HG03432 (cell line): Measurements from ENCODE around the gene GALNS.
"Not testable (repeated sequence)": the region's sequence is repeated elsewhere in the genome, so short reads cannot be mapped to it uniquely, and the experiment has no call there.

Experiments used
- ATAC-seq: cut with Tn5 transposase; IDR thresholded peaks from one replicate; pipeline ENCODE4 v1.9.1; 2021; ENCODE audit warnings: mild to moderate bottlenecking, moderate library complexity; ENCODE audit not compliant: unreplicated experiment

GALNS gene, protein sequence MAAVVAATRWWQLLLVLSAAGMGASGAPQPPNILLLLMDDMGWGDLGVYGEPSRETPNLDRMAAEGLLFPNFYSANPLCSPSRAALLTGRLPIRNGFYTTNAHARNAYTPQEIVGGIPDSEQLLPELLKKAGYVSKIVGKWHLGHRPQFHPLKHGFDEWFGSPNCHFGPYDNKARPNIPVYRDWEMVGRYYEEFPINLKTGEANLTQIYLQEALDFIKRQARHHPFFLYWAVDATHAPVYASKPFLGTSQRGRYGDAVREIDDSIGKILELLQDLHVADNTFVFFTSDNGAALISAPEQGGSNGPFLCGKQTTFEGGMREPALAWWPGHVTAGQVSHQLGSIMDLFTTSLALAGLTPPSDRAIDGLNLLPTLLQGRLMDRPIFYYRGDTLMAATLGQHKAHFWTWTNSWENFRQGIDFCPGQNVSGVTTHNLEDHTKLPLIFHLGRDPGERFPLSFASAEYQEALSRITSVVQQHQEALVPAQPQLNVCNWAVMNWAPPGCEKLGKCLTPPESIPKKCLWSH

DNA sequence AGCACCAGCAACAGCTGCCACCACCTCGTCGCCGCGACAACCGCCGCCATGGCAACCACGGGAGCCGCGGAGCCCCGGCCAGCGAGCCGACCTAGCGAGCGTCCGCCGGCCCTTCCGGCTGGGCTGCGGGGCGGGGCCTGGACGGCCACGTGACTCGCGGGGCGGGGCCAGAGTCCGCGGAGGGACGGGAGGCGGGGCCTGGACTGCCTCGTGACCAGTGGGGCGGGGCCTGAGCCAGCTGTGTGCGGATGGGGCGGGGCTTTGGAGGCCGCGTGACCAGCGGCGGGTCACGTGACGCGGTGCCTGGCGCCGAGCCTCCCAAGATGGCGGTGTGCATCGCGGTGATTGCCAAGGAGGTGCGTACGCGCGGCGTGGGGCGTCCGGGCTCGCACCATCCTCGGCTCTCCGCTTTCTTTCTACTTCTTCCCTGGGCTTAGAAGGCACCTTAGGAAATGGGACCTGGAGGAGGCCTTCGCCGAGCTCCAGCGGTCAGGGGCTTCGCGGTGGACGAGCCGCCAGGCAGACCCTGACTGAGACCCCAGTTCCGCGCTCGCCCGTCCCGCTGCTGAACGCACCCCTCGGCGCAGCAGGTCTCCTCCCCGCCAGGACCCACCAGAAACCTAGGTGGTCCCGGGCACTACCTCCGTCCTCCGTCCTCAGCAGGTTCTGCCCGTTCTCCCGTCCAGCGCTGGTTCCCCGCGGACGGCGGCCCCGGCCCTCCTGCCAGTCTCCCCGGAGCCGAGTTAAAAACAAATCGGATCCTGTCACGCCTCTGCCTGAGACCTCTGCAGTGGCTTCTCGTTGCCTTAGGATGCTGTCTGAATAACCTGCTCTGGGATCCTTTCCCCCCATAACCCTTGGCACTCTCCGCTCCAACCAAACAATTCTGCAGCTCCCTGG, at the start of gene GALNS, which contains the start of gene TRAPPC2L:
Gene GALNS, minus strand, starts transcription at position 120 of the 900 bp plus-strand sequence. Its CDS starts 70 bp downstream, at position 50.
Gene TRAPPC2L, plus strand, starts transcription at position 300 of the 900 bp plus-strand sequence. Its CDS starts 24 bp downstream, at position 324.
- ATAC-seq: peak; percentile 78

DNA sequence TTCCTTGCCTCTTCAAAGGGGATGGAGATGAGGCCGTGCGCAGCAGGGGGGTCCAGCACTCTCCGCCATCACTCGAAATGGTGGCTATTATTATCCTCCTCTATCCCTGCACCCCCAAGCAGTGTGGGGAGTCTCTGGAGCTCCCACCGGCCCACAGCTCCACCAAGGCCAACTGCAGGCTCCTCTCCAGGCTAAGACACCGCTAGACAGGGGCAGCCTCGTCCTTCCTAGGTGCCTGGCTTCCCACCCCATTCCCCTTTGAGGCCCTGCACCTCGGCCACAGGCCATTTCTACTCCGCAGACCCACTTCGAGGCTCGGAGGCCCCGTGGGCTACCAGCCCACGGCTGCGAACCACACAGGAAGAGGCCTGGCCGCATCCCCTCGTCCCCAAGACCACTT, 49.3 kb upstream of the GALNS start:
- no peak for ATAC-seq

DNA sequence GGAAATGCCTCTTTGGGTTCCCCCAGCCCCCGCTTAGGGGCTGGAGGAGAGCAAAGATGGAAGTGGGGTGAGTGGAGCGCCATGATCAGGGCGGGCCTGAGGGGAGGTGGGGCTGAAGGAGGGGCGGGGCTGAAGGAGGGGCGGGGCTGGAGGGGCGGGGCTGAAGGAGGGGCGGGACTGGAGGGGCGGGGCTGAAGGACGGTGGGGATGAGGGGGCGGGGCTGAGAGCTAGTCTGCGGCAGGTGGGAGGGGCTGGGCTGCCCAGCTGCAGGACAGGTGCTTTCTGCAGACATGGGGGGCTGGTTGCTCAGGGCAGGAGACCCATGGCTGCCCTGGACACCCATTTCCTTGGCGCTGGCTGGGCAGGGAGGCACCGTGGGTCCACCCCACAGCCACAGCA, 48.8 kb upstream of the GALNS start:
- ATAC-seq: no peak

DNA sequence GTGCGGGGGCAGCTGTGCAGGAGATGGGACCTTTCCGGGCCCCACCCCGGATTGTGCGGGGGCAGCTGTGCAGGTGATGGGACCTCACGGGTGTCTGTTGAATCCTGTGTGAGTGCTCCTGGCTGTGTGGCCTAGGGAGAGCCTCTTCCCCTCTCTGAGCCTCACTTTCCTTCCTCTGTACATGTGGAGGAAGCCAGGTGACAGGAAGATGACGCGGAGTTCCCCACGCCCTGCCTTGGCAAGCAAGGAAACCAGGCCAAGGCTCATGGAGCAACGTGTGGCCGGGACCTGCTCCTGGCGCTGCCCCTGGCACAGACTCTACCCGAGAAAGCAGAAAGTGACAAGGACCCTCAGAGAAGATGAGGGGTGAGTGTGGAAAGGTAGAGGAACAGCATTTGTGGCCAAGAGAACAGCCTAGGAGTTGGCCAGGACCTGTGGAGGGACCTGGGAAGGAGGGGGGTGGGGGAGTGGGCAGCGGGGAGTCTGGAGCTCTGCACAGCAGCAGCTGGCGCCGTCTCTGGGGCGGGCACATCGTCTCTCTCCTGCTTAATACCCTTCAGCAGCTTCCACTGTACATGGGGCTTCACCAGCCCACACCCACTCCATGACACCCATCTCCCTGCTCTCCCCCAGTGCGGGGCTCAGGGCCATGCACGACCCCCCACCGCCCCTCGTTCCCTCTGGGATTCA, 48.1 kb upstream of the GALNS start:
- ATAC-seq: no peak

DNA sequence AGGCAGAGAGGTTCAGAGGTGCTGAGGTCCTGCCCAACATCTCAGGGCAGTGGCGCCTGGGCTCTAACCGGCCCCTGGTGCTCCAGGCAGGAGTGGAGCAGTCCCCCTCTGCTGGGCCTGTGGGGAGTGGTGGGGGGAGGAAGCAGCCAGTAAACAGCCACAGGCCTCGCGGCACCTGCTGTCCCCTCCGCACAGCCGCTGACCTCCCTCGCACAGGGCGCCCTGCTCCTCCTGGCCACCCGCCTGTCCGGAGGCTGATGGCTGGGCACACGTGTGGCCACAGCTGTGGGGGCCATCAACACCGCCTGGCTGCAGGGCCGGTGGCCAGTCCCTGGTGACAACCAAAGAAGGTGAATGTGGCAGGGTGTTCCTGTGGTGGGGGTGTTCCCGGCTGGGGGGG, 46.5 kb upstream of the GALNS start:
- ATAC-seq: no peak

DNA sequence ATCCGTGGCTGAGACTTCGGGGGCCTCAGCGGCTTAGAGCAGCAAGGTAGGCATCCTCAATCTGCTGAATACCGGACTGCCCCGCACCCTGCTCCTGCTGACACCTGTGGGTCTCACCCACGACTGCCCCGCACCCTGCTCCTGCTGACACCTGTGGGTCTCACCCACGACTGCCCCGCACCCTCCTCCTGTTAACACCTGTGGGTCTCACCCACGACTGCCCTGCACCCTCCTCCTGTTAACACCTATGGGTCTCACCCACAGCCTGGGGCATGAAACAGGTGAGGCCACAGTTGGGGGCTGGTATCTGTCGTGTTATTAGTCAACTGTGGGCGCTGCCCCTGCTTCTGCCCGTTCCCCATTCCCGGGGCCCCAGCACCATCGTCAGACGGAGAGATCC, 46.0 kb upstream of the GALNS start:
- ATAC-seq: no peak

DNA sequence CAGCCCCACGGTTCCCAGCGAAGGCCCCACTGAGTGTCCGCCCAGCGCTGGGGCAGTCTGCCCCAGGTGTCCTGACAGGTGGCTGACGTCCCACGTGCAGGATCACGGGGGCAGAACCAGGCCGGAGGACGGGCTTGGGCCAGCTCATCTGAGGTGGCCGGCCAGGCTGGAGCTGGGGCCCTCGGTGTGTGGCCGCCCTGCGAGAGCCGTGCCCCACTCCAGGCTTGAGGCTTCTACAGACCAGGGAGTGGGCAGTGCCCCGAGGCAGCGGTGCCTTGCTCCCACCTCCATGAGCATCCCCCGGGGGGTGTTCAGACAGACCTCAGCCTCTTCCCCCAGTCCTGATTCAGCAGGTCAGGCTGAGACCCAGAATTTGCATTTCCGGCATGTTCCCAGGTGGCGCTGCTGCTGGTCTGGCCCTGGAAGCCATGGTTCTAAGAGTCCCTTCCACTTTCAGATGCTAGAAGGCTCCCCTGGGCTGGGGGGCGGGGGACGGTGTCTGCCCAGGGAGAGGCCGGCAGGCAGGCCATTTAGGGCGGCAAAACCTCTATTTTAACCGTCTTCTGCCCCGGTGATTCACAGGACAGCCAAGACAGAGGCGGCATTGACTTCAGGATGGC, 45.1 kb upstream of the GALNS start:
- no peak for ATAC-seq

DNA sequence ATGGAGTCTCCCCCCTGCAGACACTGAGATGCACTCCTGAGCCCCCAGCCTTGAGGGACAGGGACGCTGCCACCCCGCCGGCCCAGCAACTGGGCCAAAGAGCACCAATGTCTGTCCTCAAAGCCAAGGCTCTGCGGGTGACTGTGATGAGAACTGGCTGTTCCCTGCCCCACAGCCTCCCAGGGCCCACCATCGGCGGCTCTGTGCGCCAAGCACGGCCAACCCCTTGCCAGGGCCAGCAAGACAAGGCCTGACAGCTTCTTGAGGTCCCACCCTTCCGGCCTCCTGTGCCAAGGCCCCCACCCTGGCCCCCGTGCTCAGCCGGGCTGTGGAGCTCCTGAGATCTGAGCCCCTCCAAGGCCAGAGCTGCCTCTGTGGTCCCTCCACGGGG, 43.9 kb upstream of the GALNS start:
- no peak for ATAC-seq

DNA sequence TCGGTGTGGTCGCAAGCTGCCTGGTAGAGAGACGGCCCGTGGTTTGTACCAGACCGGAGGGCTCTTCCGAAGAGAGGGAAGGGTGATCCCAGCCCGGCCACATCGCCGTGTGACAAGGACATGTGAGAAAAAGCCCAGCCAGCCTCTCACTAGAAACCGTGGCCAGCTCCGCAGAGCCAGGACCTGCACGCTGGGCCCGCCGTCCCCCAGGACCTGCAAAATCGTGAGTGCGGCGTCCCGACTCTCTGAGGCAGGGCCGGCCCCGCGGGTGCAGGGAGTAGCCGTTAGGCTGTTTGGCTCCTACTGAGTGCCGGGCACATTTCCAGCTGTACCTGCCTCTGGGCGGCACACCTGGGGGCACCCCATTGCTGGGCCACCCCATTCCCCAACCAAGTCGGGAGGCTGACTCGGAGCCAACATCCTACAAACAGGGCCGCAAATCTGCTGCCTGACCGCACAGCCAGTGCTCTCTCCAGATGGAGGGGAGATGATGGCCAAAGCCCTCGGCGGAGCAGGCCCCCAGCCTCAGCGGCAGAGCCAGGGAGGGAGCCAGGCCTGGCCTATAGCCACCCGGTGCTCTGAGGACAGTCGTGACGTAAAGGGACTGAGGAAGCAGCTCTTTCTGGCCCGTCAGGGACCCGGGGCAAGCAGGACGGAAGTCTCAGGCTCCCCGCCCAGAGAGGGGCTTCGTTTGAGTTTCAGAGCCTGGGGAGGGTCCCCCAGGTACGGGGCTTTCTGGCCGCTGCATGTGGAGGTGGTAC, 43.3 kb upstream of the GALNS start:
- ATAC-seq: no peak

DNA sequence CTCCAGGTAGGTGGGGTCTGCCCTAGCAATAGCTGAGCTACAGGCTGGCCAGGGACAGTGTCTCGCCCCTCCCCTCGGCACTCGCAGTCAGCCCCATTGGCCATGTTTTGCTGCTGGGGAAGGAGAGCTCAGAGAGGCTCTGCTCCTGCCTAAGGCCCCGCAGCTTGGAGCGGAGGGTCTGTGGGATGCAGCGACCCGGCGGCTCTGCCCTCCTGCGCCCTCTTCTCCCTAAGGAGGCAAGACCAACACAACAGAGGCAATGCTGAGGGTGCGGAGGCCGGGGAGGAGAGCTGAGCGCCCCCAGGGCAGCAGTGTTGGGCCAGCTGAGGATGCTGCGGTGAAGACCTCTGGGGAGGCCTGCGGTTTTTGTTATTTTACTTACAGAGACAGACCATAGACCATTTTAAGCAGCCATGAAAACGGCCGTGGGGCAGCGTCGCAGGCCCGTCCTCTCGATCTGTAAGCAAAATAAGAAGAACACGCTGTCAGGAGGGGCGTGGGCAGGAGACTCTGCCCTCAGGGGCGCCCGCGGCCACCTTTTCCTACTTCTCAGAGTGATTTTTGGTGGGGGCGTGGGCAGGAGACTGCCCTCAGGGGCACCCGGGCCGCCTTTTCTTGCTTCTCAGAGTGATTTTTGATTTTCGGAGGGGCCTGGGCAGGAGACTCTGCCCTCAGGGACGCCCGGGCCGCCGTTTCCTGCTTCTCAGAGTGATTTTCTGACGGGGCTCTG, 41.1 kb upstream of the GALNS start:
- ATAC-seq: no peak

DNA sequence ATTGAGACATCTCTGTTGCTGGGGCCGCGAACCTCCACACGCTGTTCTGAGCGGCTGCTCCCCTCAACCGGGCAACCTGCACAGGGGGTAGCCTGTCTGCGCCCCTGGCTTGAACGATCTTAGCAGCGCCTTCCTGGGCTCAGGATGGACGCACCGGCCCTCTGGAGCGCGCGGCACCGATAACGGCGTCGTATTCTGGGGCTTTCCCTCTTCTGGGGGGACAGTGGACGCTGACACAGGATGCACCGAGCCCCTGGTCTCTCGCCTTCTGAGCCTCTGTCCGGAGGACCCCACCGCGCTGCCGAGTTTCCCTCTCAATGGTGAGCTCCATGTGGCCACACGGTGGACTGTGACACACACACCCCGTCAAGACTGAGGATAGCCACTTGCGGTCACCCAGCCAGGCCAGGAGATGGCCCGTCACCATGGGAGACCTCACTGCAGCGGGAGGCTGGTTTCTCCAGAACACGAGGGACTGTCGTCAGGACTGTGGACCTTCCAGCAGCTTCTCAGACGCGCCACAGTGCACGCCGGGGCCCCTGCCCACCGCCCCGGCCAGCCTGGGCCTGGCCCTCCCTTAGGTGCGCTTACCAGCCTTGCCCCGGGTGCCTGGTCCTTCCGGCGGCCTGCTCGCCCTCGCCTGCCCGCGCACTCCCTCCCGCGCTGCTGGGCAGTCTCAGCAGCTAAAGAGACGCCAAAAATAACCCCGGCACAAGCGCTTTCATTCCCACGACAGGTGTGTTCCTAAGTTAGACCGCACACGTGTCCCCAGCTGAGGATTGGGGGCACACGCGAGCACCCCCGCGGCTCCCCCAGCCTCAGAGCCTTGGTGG, 39.7 kb upstream of the GALNS start:
- ATAC-seq: no peak

DNA sequence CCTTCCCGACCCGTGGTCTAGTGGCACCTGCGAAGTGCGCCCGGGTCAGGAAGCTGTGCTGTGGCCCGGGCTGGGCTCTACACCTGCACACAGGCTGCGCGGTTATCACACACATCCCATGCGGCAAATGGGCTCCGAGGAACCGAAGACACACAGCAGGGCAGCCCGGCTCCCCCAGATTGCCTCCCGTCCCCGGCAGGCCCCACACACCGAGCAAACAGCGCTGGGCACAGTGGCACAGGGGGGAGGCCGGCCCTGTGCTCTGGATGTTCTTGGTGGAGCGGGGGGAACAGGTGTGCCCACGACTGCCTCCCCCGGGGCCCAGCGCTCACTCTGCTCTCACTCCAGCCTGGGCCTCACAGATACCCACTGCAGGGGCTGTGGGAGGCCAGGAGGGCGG, 38.6 kb upstream of the GALNS start:
- no peak for ATAC-seq

DNA sequence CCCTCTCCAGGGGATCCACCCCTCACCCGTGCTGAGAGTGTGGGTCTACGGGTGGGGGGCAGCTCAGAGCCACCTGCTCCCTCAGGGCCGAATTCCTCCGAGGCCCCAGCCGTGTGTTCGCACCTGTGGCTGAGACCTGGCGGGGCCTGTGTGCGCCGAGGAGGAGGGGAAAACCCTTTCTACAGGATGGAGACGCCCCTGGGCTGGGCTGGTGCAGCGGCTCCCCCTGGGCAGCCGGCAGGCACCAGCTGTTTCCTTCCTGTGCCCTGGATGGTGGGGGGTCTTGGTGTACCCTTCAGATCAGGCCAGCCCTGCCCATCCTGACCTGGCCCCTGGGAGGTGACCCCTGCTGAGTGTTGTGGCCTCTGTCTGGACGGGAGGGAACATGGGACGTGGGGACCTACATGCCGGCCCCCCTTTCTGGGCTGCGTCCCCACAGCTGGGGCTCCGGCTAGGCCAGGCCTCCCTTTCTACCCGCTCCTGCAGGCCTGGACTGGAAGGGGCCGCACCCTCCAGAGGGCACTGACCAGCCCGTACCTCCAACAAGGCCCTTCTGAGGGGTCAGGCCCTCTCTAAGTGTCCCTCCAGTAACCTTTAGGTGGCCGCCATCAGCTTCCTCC, 38.0 kb upstream of the GALNS start:
- ATAC-seq: no peak

DNA sequence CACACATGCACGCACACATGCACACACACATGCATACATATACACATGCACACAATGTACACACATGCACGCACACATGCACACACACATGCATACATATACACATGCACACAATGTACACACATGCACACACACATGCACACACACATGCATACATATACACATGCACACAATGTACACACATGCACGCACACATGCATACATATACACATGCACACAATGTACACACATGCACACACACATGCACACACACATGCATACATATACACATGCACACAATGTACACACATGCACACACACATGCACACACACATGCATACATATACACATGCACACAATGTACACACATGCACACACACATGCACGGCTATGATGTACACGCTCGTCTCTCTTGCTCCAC, 37.5 kb upstream of the GALNS start:
- ATAC-seq: not testable (repeated sequence)

DNA sequence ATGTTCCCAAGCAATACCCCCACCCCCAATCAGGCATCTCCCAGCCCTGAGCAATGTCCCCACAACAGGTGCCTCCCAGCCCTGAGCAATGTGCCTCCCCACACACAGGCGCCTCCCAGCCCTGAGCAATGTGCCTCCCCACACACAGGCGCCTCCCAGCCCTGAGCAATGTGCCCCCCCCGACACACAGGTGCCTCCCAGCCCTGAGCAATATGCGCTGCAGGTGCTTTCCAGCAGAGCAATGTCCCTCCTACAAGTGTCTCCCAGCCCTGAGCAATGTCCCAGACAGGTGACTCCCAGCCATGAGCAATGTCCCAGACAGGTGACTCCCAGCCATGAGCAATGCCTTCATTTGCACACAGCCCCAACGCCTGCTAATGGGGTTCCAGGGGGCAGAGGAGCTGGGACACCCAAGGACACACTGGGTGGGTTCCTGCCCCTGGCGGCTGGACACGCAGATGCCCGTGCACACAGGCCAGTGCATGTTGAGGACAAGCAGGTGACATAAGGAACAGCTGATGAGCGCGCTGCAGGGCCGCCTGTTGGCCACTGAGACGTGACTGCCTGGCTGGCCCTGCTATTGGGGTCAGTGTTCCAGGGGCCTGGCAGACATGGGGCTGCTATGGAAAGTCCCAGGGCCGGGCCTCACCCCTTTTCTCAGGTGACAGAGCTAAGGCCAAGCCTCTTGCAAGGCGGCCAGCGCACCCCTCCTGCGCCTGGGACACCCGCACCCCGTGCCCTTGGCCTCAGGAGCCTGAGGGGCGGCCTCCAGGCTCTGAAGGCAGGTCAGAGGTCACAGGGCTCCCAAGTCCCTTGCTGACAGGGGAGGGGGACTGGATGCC, 36.6 kb upstream of the GALNS start:
- no peak for ATAC-seq

DNA sequence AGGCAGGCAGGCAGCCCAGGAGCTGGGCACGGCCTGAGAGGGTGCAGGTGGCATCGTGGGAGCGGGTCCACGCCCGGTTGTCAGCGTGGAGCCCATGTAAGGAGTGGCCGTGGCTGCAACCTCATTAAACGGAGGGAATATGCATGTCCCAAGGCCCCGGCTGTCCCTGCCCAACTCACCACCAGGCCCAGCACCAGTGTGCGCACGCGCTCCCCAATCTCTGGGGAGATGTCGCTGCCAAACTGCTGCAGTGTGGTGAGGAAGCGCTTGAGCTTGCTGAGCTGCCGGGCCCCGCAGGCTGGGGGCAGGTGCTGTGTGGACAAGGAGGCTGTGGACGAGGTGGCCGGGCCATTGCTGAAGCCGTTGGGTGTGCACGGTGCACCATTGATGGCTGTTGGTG, 35.3 kb upstream of the GALNS start:
- ATAC-seq: no peak

DNA sequence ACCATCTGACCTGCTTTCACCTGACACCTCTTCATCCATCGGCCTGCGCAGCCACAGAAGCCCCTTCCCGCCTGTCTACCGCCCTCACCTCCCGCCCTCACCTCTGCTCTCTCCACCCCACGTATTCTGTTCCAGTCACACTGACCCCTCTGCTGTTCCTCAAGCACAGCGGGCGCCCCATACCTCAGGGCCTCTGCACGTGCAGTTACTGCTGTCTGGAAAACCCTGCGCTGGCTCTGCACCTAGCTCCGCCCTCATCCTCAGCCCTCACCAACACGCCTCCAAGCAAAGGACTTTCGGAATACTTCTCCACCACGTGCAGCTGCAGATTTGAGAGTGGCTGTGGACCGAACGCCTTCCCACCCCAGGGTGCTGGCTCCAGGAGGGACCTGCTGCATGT, 34.3 kb upstream of the GALNS start:
- ATAC-seq: no peak
